Posterior vena cava (tissue), 2 donors: ENCODE results near the gene CD9. TPM values are rescaled to one million over a fixed set of nuclear protein-coding genes. Genes with fewer than 3 reads are reported as not detected.
A peak's percentile ranks its signal among the peaks of the same experiment; 100 is the strongest.

Experiments used
- DNase-seq: peaks from one replicate; pipeline ENCODE4 v3.0.0-alpha.2; 2020; ENCODE audit warnings: low spot score
- intact Hi-C, 2 donors: fragments of 100-400 bp; cut with DNase I; formaldehyde crosslinking; loops; one replicate each; pipeline versions ENCODE4 v1.14.1 to v1.14.2; 2022 to 2023
- total RNA-seq, 2 donors: library from RNA; stranded (reverse); fragmentation: NEBNext Ultra II Directional; extraction: Animal tissue kit (Norgen Biotek cat#: 25700); gene quantifications; one replicate each; pipeline ENCODE4 v1.2.1, GENCODE V29; 2021
- donor health status: DM: yes; HTN: yes; CAD: no.
- donor health status: DM: yes; HTN: yes; CAD: no.

Gene CD9
- total RNA-seq, 2 donors from 2014 or later: 248 to 281 TPM

DNA sequence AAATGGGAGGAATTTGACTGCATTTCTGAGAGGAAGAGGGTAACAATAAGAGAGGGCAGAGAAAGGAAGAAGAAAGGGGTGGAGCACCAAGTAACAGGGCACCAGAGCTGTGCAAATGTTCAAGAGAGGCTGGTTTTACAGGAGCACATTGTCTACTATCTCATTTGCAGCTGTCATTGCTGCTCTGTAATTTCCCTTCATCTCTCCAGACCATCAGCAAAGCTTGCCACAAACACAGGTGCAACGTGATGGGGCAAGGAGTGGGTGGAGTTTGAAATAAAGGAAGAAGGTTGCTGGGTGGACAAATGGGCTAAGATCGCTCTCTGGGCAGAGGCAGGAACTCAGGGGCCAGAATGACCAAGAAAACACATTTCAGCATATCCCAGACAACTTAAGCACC lies 62.4 kb downstream of the CD9 start:
- intact Hi-C loops: no loop called here
- DNase-seq: no peak

DNA sequence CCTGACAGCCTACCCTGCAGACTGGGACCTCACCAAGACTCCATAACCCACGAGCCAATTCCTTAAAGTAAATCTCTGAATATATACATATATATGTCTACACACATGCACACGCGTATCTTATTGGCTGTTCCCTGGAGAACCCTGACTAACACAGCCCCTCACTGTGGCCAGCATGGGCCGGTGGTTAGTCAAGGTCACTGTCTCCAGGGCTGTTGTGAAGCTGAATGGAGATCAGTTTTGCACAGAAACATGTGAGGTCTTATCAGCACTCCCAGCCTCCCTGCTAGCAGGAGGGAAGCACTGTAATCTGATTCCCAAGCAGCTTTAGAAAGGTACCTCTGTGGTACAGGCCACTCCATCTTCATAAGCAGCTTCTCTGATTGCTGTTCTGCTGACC lies 63.7 kb downstream of the CD9 start:
- intact Hi-C loops: no loop called here
- peak; percentile 36 for DNase-seq

DNA sequence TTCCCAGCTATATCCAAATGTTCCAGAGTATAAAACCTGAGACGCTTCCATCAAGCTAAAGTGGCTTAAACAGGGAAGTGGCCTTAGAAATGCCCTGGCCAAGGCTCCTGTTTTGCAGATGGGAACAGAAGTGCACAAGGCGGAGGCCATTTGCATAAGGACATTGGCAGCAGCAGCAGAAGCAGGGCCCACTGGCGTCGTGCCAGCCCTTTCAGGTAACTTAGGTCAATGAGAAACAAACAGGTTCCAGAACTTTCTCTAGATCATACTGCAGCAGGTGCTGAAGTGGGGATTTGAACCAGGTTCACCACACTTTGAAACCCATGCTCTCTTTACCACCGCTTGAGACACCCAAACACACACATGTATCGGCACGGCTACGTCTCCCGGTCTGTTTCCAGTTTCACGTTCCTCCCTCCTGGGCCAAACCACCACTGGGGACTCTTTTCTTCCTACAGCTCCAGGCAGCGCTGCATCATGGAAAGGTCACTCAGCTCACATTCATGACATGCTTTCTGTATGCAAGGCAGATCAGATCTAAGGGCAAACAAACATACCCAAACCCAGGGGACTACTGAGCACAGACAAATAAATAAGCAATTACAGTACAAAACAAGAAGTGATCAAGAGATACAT lies 64.3 kb downstream of the CD9 start:
- intact Hi-C loops: loop anchor here in 1 of 2 donors (5.0 kb wide), 1 partner anchor 942 kb away; no protein-coding TSS in a partner anchor
- peak; percentile 65 for DNase-seq

DNA sequence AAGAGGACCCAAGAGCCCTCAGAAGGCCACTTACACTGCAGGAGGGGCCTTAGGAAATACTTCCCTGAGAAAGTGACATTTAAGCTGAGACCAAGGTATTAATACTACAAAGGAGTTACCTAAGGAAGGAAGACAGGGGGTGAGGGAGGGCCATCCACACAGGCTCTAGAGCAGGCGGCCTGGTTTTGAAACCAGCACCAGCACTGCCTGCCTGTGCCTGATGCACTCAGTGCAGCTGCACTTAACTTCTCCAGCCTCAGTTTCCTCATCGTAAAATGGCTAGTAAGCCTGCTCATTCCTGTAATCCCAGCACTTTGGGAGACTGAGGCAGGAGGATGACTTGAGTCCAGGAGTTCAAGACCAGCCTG lies 64.8 kb downstream of the CD9 start:
- peak; percentile 18 for DNase-seq
- intact Hi-C loops: loop anchor here in 1 of 2 donors (5.0 kb wide), 1 partner anchor 943 kb away; no protein-coding TSS in a partner anchor

- intact Hi-C loops: loop anchor here in 1 of 2 donors (5.0 kb wide), 1 partner anchor 944 kb away; no protein-coding TSS in a partner anchor
- peak; percentile 38 for DNase-seq
Measured at GRCh38 chr12:6266541-6266966, 66.4 kb downstream of the CD9 start.

- intact Hi-C loops: loop anchor here in 1 of 2 donors (5.0 kb wide), 1 partner anchor 945 kb away; no protein-coding TSS in a partner anchor
- peak; percentile 72 for DNase-seq
Measured at GRCh38 chr12:6266971-6267721, 66.9 kb downstream of the CD9 start.

GRCh38 chr12:6268484-6269157 lies 68.4 kb downstream of the CD9 start:
- DNase-seq: peak; percentile 78

GRCh38 chr12:6269986-6270385 lies 69.8 kb downstream of the CD9 start:
- DNase-seq: peak; percentile 47
- intact Hi-C loops: loop anchor here in 1 of 2 donors (5.0 kb wide), 2 partner anchors 398 to 948 kb away; no protein-coding TSS in a partner anchor

More at GRCh38 chr12:6268484-6269157, 68.4 kb downstream of the CD9 start:
- intact Hi-C loops: loop anchor here in 1 of 2 donors (5.0 kb wide), 1 partner anchor 946 kb away; no protein-coding TSS in a partner anchor

GRCh38 chr12:6271281-6271680 lies 71.1 kb downstream of the CD9 start:
- intact Hi-C loops: loop anchor here in 1 of 2 donors (5.0 kb wide), 1 partner anchor 399 kb away; no protein-coding TSS in a partner anchor
- peak; percentile 57 for DNase-seq

- intact Hi-C loops: loop anchor here in 1 of 2 donors (5.0 kb wide), 1 partner anchor 400 kb away; no protein-coding TSS in a partner anchor
- DNase-seq: peak; percentile 35
Measured at GRCh38 chr12:6272300-6273204, 72.4 kb downstream of the CD9 start.

DNA sequence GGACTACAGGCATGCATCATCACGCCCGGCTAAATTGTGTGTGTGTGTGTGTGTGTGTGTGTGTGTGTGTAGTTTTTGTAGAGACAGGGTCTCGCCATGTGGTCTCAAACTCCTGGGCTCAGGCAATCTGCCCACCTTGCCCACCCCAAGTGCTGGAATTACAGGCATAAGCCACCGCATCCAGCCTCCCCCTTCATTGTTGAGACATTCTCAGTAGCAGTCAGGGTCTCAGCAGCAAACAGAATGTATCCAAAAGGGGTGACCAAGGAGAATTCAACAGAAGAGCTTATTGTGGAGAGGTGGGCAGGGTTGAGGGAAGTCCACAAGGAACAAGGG lies 73.0 kb downstream of the CD9 start:
- intact Hi-C loops: loop anchor here in 1 of 2 donors (5.0 kb wide), 1 partner anchor 401 kb away; no protein-coding TSS in a partner anchor
- DNase-seq: no peak

DNA sequence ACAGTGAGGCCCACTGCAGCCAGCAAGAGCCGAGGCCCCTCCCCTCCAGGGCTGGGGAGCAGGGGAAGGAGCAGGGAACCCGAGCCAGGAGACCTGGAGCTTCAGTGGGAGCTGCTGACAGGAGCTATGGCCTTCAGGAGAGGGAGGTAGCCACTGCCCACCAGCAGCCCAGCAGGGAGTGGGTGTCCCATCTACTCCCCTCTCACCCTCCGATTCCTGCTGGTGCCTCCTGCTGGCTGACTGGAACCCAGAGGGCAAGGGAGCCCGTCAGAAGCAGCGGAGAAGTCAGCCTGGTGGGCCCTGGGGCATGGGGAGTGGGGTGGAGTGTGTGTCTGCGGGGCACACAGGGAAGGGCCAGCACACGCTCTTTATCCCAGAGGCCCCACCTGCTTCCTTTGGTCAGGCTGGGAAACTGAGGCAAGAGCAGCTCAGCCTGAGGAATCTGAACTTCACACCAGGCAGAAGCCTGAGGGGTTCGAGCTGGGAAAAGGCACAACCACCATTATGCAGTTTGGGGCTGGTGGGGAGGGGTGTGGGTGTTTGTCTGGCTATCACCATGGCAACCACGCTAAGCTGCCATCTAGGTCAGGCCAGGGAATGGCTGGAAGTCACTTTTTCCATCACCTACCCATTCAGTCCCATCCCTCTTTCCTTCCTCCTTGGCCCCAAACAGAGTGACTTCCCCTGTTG lies 73.5 kb downstream of the CD9 start:
- peak; percentile 80 for DNase-seq
- intact Hi-C loops: loop anchor here in 1 of 2 donors (5.0 kb wide), 1 partner anchor 401 kb away; no protein-coding TSS in a partner anchor

- intact Hi-C loops: loop anchor here in 1 of 2 donors (5.0 kb wide), 1 partner anchor 402 kb away; no protein-coding TSS in a partner anchor
- DNase-seq: peak; percentile 84
Measured at GRCh38 chr12:6274231-6275221, 74.3 kb downstream of the CD9 start.

- intact Hi-C loops: loop anchor here in 1 of 2 donors (2.0 kb wide), 1 partner anchor 43 kb away; no protein-coding TSS in a partner anchor
- DNase-seq: peak; percentile 52
Measured at GRCh38 chr12:6275928-6276887, 76.0 kb downstream of the CD9 start.

DNA sequence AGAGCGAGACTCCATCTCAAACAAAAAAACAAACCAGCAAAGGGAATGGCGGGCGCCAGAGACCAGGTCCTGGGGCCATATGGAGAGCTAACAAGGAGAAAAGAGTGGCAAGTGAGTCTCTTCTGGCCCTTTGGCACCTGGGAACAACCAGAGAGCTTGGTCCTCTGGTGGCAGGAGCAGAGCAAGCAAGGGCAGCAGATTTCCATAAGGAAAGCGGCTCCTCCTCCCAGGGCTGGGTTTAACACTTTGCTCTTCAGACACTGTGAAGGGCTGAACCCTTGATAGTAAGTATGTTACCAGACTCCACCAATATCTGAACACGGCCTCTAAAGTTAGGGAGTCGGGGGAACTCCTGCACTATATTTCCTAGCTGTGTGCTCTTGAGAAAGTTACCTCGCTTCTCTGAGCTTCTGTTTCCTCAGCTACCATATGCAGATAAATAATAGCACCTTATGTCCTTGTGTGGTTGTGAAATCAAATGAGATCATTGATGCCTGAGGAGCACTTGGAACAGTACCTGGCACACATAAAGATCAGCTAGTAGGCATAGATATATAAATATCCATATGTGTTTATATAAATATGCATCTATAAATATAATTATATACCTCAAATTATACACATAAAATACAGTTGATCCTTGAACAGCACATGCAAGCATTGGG lies 76.9 kb downstream of the CD9 start:
- intact Hi-C loops: loop anchor here in 1 of 2 donors (2.0 kb wide), 1 partner anchor 44 kb away; no protein-coding TSS in a partner anchor
- no peak for DNase-seq
